ENCODE measurements around the gene IARS1.

Gene IARS1

GRCh38 chr9:92293452-92294296 is at the start of gene IARS1:
Gene IARS1 (minus strand): TSS chr9:92293697. CDS start chr9:92289419, 4,278 bp downstream.
- DNase-seq (ENCODE audit: low read depth in 2 of 2): peak; percentile 99 to 100

DNA sequence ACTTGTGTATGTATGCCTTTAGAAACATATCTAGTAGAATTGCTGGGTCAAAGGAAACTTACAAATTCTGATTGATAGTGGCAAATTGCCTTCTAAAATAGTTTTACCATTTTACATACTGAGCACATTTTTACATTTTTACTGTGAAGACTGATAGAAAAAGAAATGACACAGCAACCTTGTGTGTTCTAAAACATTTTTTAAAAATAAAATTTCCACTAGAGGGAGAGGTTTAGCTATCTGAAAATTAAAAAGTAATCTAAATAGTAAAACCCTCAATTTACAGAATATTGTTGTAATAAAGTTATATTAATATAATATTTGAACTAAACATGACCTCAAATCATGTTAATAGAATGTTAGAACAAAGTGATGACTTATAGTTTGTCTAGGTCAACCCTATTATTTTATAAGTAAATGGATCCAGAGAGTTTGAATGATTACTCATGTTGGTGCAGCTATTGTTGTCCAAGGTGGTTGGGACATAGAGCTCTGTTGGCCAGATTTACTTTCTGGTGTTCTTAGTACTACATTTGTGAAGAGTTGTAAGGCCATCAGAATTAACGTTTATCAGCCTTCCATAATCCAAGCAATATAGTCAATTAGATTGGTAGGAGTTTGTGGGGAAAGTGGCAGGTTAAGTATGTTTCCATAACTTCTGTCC is 49.5 kb upstream of the IARS1 start:
- DNase-seq (ENCODE audit: low read depth in 2 of 2): no peak

DNA sequence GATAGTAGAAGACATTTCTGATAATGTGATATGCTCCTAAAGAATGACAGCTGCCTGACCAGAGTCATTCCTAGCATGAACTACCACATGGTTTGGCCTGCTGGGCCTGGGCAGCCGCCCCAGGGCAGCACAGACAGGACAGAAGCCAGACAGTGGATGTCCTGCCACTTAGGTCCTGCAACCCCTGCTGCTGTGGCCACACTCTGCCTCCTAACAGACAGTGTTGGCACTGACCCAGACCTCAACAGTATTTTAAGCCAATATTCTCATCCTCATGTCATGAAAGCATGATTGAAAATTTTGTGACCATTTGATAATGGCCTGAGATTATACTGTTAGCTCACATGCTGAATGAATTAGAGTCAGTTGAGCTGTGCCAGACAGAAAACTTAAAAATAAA is 48.1 kb upstream of the IARS1 start:
- DNase-seq (ENCODE audit: low read depth in 2 of 2): no peak

- no peak for DNase-seq (ENCODE audit: low read depth in 2 of 2)
These were observed 39.8 kb upstream of the IARS1 start for GRCh38 chr9:92333282-92333634.

DNA sequence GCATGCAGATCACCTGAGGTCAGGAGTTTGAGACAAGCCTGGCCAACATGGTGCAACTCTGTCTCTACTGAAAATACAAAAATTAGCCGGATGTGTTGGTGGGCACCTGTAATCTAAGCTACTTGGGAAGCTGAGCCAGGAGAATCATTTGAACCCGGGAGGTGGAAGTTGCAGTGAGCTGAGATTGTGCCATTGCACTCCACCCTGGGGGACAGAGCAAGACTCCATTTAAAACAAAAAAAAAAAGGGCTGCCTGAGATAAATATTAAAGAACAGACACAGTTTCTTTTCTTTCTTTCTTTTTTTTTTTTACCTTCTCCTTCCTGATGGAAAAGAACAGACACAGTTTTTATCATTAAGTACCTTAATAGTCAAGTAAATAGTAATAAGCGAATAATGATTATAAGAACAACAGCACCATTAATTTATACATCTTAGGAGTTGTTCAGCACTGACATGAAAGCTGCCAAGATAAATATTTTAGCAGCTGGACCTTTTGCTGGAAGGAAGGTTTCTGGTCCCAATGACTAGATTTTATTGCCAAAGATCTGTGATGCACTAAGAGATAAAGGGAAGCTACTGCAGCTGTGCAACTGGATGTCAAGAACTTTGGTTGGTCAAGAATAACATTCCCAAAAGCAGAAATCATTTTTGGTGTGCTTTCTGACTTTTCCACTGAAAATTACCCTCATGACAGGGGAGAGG is 39.2 kb upstream of the IARS1 start:
- no peak for DNase-seq (ENCODE audit: low read depth in 2 of 2)

DNA sequence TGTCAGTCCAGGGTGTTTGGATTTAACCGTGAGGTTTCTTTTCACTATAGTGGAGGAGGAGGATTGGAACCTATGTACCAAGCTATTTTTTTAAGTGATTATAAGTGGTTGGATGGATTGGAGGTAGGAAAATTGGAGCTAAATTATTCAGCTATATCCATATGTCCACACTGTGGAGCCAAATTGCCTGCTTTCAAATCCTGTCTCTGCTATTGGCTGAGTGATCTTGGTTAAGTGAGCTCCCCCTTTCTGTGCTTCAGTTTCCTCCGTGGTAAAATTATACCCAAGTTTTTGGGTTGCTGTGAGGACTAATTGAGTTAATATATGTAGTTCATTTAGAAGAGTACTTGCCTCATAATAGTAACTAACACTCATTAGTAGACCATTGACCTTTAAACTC is 34.7 kb upstream of the IARS1 start:
- DNase-seq (ENCODE audit: low read depth in 2 of 2): no peak

- DNase-seq (ENCODE audit: low read depth in 2 of 2): no peak
These were observed 33.9 kb upstream of the IARS1 start for GRCh38 chr9:92327283-92327850.

- no peak for DNase-seq (ENCODE audit: low read depth in 2 of 2)
These were observed 32.5 kb upstream of the IARS1 start for GRCh38 chr9:92325991-92326500.

DNA sequence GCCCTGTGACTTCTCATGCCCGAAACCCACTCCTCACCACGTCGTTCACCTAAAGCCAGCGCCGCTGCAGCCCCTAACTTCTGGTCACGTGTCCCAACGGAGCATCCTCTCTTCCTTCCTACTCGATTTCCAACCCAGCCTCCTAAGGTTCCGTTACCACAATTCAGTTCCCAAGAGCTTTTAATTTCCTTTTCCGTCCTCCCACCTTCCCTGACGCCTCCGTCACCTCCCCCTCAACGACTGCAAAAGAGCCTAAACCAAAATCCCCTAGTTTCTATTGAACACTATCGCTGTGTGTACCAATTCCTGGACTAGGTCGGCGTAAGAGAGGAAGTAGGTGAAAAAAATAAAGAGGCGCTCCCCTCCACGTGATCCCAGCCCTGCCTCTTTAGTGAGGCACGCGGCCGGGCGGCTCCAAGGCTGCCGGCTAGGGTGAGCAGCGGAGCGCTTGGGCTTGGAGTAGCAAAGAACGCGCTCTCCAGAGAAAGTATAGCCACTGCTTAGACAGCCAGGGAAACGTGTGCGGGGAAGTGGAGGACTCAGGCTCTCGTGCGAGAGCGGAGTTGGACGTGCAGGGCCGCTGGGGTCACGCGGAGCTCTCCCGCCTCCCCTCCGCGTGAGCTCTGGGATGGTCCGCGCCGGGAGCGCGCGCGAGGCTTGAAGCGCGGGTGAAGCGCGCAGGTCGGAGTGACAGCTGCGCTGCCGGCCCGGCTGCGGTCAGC is 31.9 kb upstream of the IARS1 start, which contains the start of the genes CENPP and NOL8:
CENPP (plus strand) TSS at position 685 of the 722 bp plus-strand sequence.
NOL8 (minus strand) TSS at position 82 of the 722 bp plus-strand sequence. CDS start 1,189 bp downstream, outside the sequence.
- peak; percentile 68 to 75 for DNase-seq (ENCODE audit: low read depth in 2 of 2)

GRCh38 chr9:92324889-92325268 is 31.4 kb upstream of the IARS1 start:
- no peak for DNase-seq (ENCODE audit: low read depth in 2 of 2)

DNA sequence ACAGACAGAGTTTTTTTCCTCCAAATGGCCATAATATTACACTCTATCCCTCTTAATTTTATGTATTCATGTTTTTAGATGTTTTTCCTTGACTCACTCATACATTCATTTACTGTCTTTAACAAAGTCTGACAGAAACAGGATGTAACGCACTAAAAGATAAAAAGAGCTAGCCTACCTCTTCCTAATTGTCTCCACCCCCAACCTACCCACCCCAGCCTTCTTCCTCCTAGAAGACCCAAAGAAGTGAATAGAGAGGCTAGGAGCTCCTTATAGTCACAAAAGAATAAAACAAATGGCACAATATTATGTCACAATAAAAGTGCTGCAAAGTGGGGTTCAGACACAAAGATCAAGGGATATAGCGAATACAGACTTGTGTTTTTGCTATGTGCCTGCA is 30.9 kb upstream of the IARS1 start:
- no peak for DNase-seq (ENCODE audit: low read depth in 2 of 2)

DNA sequence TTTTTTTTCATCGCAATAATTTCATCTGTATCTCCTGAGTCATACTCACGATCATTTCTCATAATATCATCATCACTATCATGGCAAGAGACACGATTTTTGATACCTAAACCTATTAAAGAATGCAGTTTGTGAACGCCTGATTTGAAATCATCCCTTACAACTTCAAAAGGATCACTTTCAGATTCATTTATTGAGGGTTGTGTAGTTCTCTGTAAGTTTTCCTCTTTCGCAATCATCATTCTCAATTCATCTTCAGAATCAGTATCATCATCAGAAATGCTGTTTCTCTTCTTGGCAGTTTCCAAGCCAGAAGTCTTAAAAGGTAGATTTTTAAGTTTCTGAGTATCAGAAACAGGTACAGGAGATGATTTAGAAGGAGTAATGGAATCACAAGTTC is 22.0 kb upstream of the IARS1 start:
- no peak for DNase-seq (ENCODE audit: low read depth in 2 of 2)

GRCh38 chr9:92313624-92314012 is 20.1 kb upstream of the IARS1 start:
- no peak for DNase-seq (ENCODE audit: low read depth in 2 of 2)

GRCh38 chr9:92312887-92313623 is 19.6 kb upstream of the IARS1 start:
- DNase-seq (ENCODE audit: low read depth in 2 of 2): no peak

- DNase-seq (ENCODE audit: low read depth in 2 of 2): no peak
These were observed 17.1 kb upstream of the IARS1 start for GRCh38 chr9:92310562-92310961.

- DNase-seq (ENCODE audit: low read depth in 2 of 2): no peak
These were observed 15.4 kb upstream of the IARS1 start for GRCh38 chr9:92308893-92309292.

- no peak for DNase-seq (ENCODE audit: low read depth in 2 of 2)
These were observed 7.4 kb upstream of the IARS1 start for GRCh38 chr9:92300936-92301335.

- DNase-seq (ENCODE audit: low read depth in 2 of 2): no peak
These were observed 5.6 kb upstream of the IARS1 start for GRCh38 chr9:92299116-92299515.

DNA sequence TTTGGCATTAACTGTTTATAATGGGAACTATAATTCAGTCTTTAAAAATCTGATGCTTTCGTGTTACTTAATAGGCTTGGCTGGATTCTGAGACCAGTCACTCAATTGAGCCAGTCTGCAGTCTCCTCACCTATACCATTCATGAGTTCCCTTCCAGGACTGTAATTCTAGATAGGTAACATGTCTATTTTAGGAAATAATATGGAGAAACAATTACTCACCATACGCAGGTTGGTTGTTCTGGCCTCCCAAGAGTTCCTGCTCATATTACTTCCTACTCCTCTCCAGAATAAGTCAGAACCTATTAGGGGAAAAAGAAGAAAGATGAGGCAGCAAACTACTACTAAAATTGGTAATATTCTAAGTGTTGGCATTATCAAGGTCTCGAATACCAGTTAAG is 4.5 kb upstream of the IARS1 start:
- DNase-seq (ENCODE audit: low read depth in 2 of 2): no peak

DNA sequence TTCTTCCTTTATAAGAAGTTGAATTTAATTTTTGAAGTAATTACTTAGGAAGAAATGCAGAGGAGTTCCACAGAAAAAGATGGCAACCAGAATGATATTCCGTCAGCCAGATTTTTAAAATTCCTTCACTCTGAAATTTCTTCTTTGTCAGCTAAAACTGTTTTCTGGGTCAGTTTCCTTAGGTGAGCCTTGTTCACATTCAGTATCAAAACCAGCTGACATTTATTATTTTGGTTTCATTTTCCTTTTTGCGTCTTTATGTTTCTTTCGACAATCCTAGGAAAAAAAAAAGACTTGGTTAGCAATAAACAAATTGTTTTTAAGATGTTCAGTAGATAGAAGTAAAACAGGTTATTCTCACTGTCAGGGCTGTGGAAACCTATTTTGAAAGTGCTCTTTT is 4.1 kb upstream of the IARS1 start:
- DNase-seq (ENCODE audit: low read depth in 2 of 2): no peak

DNA sequence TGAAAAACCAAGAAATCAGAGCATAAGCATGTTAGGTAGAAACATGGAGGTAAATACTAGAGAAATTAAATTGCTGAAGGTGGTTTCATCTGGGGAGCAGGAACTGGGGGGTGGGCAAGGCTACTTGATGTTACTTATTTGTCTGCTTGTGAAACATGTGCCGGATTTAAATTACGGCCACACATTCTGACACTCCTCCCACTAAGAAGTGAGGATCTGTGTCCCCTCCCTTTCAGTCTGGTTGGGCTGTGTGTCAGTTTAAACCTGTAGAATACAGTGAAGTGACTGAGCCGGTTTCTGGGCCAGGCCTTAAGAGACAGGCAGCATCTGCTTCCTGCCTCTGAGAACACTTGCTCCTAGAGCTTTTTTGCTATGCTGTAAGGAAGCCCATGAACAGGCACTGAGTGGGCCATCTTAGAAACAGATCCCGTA is 2.3 kb upstream of the IARS1 start:
- DNase-seq (ENCODE audit: low read depth in 2 of 2): no peak
